Heart left ventricle (tissue), 13 donors: Measurements from ENCODE around the gene IGFBP2.

Experiments
- CTCF ChIP-seq, 12 donors: fragments of 200-600 bp; sonication (generic) in 4 of 12; IDR thresholded peaks; one replicate each; pipeline versions ENCODE4 v1.5.0 to v1.8.0; 2018 to 2022; ENCODE audit warnings: antibody characterized with exemption in 12 of 12, mild to moderate bottlenecking in 5 of 12
- POLR2A ChIP-seq, 2 donors: fragments of 450-650 bp; IDR thresholded peaks; one replicate each; pipeline ENCODE4 v1.6.1; 2017; ENCODE audit warnings: antibody characterized with exemption in 2 of 2, mild to moderate bottlenecking in 2 of 2, moderate library complexity in 2 of 2
- donor health status: ischemic (EF 13 %, LVEDD 7.1; RV severe dilation, severe dysfunction).
- donor health status: DM: no; HTN: yes; CAD: no.
- donor health status: DM: no; HTN: no; CAD: no.
- donor health status: ischemic (EF 25% LVEDD 6.9; RV normal size, moderate dysfunction).
- donor health status: ischemic (EF 25% LVEDD 5.7; RV mildly dilated, moderate dysfunction).
- donor health status: ischemic (EF 35%, LVEDD 5.7; RV mildly dilated, moderate dysfunction).
- donor health status: nonischemic (EF 11% LVEDD 7.7; RV severe dilation, severe dysfunction).
- donor health status: DM: yes; HTN: yes; CAD: no.
- donor health status: PGD.
- donor health status: ischemic (EF 29% LVEDD 5.4; RV normal size, mild dysfunction).
- donor health status: nonischemic (EF 23%, LVEDD 6.1; RV moderate dilation, normal function).

DNA sequence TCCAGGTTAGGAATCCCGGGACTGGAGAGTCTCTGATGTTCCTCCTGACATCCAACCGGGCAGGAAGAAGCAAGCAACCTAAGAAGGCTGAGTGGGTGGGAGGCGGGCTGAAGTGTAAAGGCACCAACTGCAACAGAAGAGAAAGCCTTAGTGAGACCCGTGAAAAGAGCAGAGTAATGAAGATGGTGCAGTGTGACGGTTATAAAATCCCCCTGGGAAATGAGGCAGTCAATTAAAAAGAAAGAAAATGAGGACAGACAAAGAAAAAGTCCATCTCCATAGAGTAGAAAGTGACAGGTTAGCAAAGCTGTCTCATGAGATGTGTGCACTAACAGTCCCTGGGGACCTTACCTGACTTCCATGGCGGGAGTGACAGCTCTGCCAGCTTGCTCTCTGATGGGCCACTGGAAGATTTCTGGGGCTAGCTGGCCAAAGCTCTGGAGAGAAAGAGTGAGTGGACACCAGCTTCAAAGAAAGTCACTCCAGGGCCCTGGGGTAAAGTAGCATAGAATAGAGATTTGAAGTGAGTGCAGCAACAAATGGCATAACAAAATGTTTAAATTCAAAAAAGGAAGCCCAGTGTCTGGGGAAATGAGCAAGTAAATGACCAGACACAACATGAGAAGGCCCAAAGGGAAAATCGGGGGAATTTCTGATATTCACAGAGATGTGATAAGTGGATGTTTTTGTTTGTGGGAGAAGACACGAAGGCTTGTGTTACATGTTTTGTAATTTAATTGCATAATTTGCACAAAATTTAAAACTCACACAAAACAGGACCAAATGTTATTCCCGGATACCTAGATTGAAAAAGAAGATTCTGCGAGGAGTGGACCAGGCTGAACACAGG is 44.1 kb upstream of the IGFBP2 start:
- TF ChIP-seq CTCF (IDR thresholded peaks at IDR 0.05) = no peak
- no peak for TF ChIP-seq POLR2A (IDR thresholded peaks at IDR 0.05)
